SK-N-MC (cell line): ENCODE results near the gene NCSTN.

Source experiments
- DNase-seq: peaks from one replicate; pipeline ENCODE4 v3.0.0-alpha.2; 2011; ENCODE audit warnings: low read depth, low spot score
- H3K27ac ChIP-seq: fragments of 200-600 bp; sonication (generic); 2 replicates; pipeline ENCODE4 v1.5.1; 2016; ENCODE audit warnings: mixed run types
- H3K36me3 ChIP-seq: fragments of 200-600 bp; sonication (generic); 2 replicates; pipeline ENCODE4 v1.6.1; 2017; ENCODE audit warnings: antibody characterized with exemption, low read length, mixed read lengths; ENCODE audit not compliant: insufficient read depth
- H3K4me3 ChIP-seq: fragments of 200-600 bp; sonication (generic); 2 replicates; pipeline ENCODE4 v1.5.1; 2016
- H3K9ac ChIP-seq: fragments of 200-600 bp; sonication (generic); 2 replicates; pipeline ENCODE4 v1.8.0; 2017; ENCODE audit warnings: mixed run types, mixed read lengths; ENCODE audit not compliant: insufficient read length
- H3K9me3 ChIP-seq: fragments of 200-600 bp; sonication (generic); 2 replicates; pipeline ENCODE4 v1.6.1; 2017; ENCODE audit warnings: low read depth, mild to moderate bottlenecking, antibody characterized with exemption, low read length, moderate library complexity, mixed read lengths
- EZH2 ChIP-seq: fragments of 200-600 bp; sonication (generic); IDR thresholded peaks from one replicate; pipeline ENCODE4 v1.6.1; 2017; ENCODE audit warnings: antibody characterized with exemption
- FOXP2 ChIP-seq: optimal IDR thresholded peaks from 2 replicates; pipeline ENCODE3; 2011; ENCODE audit warnings: mild to moderate bottlenecking, moderate library complexity; ENCODE audit not compliant: insufficient read depth; ENCODE audit errors: extremely low read length, control extremely low read depth
- POLR2AphosphoS5 ChIP-seq: IDR thresholded peaks from 2 replicates; pipeline ENCODE4 v1.6.1; 2012; ENCODE audit warnings: mild to moderate bottlenecking, low read depth, low read length, borderline replicate concordance

The NCSTN gene

GRCh38 chr1:160358073-160358472 lies 14.9 kb downstream of the NCSTN start:
- no peaks in the 10 kb centered on the region for H3K9me3 ChIP-seq
- H3K9ac ChIP-seq, result no peak overlapping the region
- no peak overlapping the region for H3K4me3 ChIP-seq
- peaks cover 51% of the 10 kb centered on the region for H3K36me3 ChIP-seq
- TF ChIP-seq FOXP2 (no peak), EZH2 (no peak), POLR2AphosphoS5 (no peak)
- DNase-seq, result no peak
- H3K27ac ChIP-seq, result no peak overlapping the region

- no peak overlapping the region for H3K4me3 ChIP-seq
- no peak overlapping the region for H3K9ac ChIP-seq
- no peaks in the 10 kb centered on the region for H3K9me3 ChIP-seq
- DNase-seq, result no peak
- H3K36me3 ChIP-seq, result peaks cover 34% of the 10 kb centered on the region
- TF ChIP-seq FOXP2 (no peak), EZH2 (no peak), POLR2AphosphoS5 (no peak)
- H3K27ac ChIP-seq, result no peak overlapping the region
Observed at GRCh38 chr1:160359559-160360226, 16.5 kb downstream of the NCSTN start.

GRCh38 chr1:160360227-160360695 lies 17.1 kb downstream of the NCSTN start:
- peaks cover 29% of the 10 kb centered on the region; the same call in 1 of the 2 replicates for H3K36me3 ChIP-seq
- TF ChIP-seq EZH2, result no peak
- TF ChIP-seq FOXP2, result no peak
- TF ChIP-seq POLR2AphosphoS5, result no peak
- H3K9me3 ChIP-seq, result no peaks in the 10 kb centered on the region
- no peak overlapping the region for H3K4me3 ChIP-seq
- no peak overlapping the region for H3K9ac ChIP-seq
- DNase-seq, result no peak
- H3K27ac ChIP-seq, result no peak overlapping the region

GRCh38 chr1:160361199-160361598 lies 18.0 kb downstream of the NCSTN start:
- H3K36me3 ChIP-seq, result peaks cover 19% of the 10 kb centered on the region; the same call in 1 of the 2 replicates
- TF ChIP-seq FOXP2, result no peak
- no peak for TF ChIP-seq EZH2
- no peak for TF ChIP-seq POLR2AphosphoS5
- no peak overlapping the region for H3K4me3 ChIP-seq
- DNase-seq, result no peak
- no peak overlapping the region for H3K9ac ChIP-seq
- no peak overlapping the region for H3K27ac ChIP-seq
- H3K9me3 ChIP-seq, result no peaks in the 10 kb centered on the region

GRCh38 chr1:160361814-160362167 lies 18.6 kb downstream of the NCSTN start:
- no peak overlapping the region for H3K9ac ChIP-seq
- no peak overlapping the region for H3K27ac ChIP-seq
- H3K9me3 ChIP-seq, result no peaks in the 10 kb centered on the region
- no peak for DNase-seq
- no peak overlapping the region for H3K4me3 ChIP-seq
- H3K36me3 ChIP-seq, result peaks cover 14% of the 10 kb centered on the region; the same call in 1 of the 2 replicates
- TF ChIP-seq FOXP2, result no peak

- peaks cover 10% of the 10 kb centered on the region; the same call in 1 of the 2 replicates for H3K36me3 ChIP-seq
- no peak overlapping the region for H3K4me3 ChIP-seq
- no peak overlapping the region for H3K27ac ChIP-seq
- no peak overlapping the region for H3K9ac ChIP-seq
- TF ChIP-seq POLR2AphosphoS5 (no peak), EZH2 (no peak), FOXP2 (no peak)
- no peaks in the 10 kb centered on the region for H3K9me3 ChIP-seq
- no peak for DNase-seq
Observed at GRCh38 chr1:160362168-160362957, 19.2 kb downstream of the NCSTN start.

- Histone ChIP-seq H3K4me3 (no peak overlapping the region), H3K9ac (no peak overlapping the region), H3K9me3 (no peaks in the 10 kb centered on the region), H3K27ac (no peak overlapping the region), H3K36me3 (peaks cover 4% of the 10 kb centered on the region; the same call in 1 of the 2 replicates)
- DNase-seq, result no peak
- no peak for TF ChIP-seq EZH2
- no peak for TF ChIP-seq POLR2AphosphoS5
- no peak for TF ChIP-seq FOXP2
Observed at GRCh38 chr1:160363010-160363409, 19.8 kb downstream of the NCSTN start.

- Histone ChIP-seq H3K4me3 (no peak overlapping the region), H3K36me3 (peaks cover 4% of the 10 kb centered on the region; the same call in 1 of the 2 replicates), H3K9me3 (no peaks in the 10 kb centered on the region), H3K27ac (no peak overlapping the region), H3K9ac (no peak overlapping the region)
- DNase-seq, result no peak
- TF ChIP-seq EZH2, result no peak
Observed at GRCh38 chr1:160363951-160364735, 21.0 kb downstream of the NCSTN start.
